NK-92 treated with Interleukin-12 subunit alpha and Interleukin-12 subunit beta, amount 100 ng/mL, for 24 hours (cell line): Measurements from ENCODE around the gene RASA4B.

Experiments
- DNase-seq: peaks from one replicate; lab custom pipeline; 2025; lab: John Stamatoyannopoulos, UW

The RASA4B gene

DNA sequence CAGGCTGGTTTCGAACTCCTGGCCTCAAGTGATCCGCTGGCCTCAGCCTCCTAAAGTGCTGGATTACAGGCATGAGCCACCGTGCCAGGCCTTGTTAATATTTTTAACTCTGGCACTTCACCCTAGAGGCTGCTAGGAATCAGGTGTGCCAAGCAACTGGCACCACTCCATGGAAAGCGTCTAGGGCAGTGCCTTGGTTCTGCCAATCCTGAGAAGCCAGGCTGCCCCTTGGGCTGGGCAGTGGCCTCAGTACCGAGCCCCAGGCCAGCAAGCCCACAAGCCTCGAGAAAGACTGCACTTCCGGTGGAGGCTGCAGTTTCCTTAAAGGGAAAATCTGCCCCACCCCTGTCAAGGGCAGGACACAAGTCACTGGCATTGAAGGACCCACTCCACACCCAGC is 64.3 kb downstream of the RASA4B start:
- no peak for DNase-seq

DNA sequence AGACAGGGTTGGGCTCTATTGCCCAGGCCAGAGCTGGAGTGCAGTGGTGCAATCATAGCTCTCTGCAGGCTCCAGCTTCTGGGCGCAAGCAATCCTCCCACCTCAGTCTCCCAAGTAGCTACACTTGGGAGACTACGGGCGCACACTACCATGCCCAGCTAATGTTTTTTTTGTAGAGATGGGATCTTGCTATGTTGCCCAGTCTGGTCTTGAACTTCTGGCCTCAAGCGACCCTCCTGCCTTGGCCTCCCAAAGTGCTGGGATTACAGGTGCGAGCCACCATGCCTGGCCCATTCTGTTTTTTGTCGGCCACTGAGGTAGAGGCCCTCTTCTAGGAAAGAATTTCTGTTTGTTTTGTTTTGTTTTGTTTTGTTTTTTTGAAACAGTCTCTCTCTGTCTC is 65.1 kb downstream of the RASA4B start:
- no peak for DNase-seq

DNA sequence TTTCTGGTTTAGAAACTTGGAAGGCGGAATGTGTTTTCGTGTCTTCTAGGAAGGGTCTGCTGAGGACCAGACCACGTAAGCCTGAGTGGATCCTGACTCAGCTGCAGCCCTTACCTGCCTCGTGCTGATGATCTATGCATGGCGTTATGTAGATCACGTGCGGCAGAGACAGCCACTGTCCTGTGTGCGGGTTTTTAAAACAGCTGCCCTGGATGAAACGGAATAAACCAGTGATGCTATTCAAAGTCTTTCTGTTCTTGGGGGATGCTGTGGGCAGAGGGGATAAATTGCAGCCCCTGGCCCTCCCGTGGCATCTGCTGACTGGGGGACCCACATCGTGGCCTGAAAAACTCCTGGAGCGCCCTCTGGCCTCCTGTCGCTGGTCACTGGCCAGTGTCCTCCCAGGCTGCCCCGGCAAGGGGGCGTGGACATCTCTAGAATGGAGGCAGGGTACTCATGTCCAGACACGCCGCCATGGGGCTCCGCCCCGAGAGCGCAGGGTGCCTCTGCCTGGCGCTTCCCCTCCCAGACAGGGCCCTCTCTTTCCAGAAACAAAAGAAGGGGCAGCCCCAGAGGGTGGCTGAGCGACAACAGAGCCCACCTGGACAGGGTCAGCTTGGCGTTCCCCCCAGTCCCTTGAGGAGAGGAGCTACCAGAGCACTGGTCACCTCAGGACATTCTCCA is 66.1 kb downstream of the RASA4B start:
- no peak for DNase-seq

DNA sequence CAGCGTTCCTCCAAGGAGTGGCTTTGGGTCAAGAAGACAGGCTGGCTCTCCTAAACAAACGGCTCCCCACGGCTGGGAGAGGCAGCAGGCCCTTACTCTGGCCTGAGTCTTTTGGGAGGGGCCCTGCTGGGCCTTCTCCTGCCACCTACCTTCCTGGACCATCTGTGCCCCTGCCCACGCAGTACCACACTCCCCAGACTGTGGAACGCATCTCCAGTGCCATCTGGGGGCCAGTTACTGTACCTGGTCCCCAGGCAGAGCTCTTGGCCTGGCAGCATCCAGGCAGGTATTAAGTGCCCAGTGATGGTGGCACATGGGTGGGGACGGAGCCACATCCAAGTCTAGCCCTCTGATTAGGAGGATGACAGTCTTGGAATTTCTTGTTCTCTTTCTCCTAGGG is 67.3 kb downstream of the RASA4B start:
- no peak for DNase-seq

DNA sequence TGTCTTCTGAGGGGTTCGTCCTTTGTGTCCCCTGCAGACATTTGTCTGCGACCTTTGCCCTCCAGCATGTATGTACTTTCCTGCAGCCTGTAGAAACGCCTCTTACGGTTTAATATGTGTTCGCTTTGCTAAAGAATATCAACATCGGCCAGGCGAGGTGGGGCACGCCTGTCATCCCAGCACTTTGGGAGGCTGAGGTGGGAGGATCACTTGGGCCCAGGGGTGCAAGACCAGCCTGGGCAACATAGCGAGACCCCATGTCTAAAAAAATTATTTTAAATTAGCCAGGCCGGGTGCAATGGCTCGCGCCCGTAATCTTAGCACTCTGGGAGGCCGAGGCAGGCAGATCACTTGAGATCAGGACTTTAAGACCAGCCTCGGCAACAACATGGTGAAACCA is 68.4 kb downstream of the RASA4B start:
- no peak for DNase-seq

DNA sequence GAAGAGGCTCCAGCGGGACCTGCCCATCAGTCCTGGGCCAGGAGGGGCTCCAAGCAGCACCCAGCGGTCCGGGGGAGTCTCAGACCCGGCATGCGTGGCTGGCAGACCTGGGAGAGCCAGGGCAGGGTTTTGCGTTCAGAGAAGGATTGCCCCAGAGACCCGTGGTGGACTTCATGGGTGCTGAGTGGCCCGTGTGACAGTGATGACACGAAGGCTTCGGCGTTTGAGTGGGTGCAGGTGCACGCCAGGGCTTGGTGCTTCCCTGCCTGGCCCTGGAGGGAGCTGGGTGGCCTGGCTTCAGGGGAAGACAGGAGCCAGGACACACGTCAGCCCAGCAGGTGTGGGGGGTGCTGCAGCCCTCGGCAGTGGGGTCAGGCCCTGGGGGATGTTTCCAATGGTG is 70.3 kb downstream of the RASA4B start:
- DNase-seq = no peak

DNA sequence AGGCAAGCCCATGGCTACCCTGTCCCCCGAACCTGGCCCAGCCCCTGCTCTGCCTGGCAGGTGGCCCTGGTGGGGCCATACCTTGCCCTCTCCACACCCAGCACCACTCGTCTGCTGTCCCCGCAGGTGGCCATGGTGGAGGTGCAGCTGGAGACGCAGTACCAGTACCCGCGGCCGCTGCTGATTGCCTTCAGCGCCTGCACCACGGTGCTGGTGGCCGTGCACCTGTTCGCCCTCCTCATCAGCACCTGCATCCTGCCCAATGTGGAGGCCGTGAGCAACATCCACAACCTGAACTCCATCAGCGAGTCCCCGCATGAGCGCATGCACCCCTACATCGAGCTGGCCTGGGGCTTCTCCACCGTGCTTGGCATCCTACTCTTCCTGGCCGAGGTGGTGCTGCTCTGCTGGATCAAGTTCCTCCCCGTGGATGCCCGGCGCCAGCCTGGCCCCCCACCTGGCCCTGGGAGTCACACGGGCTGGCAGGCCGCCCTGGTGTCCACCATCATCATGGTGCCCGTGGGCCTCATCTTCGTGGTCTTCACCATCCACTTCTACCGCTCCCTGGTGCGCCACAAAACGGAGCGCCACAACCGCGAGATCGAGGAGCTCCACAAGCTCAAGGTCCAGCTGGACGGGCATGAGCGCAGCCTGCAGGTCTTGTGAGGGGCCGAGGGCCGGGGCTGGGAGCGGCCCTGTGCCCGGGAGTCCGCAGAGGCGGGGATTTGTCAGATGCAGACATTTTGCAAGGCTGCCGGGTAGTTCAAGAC is 71.0 kb downstream of the RASA4B start:
- DNase-seq = no peak

DNA sequence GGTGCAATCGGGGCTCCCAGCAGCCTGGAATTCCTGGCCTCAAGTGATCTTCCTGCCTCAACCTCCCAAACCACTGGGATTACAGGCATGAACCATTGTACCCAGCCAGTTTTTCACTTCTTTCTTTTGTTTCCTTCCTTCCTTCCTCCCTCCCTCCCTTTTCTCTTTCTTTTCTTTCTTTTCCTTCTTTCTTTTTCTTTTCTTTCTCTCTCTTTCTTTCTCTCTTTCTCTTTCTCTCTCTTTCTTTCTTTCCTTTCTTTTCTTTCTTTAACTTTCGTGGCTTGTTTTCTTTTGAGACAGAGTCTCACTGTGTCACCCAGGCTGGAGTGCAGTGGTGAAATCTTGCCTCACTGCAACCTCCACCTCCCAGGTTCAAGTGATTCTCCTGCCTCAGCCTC is 71.9 kb downstream of the RASA4B start:
- DNase-seq = no peak

DNA sequence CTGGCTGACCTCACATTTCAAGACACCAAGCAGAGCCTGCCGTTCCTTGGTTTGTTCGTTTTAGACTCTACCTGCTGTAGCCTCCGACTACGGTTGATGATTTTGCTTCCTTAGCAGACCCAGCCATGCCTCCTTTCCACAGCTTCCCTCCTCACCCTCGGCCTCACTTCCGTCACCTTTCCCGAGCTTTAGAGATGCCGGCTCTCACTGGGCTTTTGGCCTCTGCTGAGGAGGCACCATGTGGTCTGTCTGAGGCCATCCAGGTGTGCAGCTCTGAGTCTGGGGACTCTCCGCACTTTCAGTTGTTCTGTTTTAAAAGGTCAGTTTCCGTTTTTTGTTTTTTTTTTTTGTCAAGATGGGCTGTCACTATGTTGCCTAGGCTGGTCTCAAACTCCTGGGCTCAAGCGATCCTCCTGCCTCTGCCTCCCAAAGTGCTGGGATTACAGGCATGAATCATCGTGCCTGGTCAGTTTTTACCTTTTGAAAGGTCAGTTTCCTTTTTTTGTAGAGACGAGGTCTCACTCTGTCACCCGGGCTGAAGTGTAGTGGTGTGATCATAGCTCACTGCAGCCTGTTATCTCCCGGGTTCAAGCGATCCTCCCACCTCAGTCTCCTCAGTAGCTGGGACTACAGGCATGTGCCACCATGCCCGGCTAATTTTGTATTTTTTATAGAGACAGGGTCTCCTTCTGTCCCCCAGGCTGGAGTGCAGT is 72.5 kb downstream of the RASA4B start:
- DNase-seq = no peak

DNA sequence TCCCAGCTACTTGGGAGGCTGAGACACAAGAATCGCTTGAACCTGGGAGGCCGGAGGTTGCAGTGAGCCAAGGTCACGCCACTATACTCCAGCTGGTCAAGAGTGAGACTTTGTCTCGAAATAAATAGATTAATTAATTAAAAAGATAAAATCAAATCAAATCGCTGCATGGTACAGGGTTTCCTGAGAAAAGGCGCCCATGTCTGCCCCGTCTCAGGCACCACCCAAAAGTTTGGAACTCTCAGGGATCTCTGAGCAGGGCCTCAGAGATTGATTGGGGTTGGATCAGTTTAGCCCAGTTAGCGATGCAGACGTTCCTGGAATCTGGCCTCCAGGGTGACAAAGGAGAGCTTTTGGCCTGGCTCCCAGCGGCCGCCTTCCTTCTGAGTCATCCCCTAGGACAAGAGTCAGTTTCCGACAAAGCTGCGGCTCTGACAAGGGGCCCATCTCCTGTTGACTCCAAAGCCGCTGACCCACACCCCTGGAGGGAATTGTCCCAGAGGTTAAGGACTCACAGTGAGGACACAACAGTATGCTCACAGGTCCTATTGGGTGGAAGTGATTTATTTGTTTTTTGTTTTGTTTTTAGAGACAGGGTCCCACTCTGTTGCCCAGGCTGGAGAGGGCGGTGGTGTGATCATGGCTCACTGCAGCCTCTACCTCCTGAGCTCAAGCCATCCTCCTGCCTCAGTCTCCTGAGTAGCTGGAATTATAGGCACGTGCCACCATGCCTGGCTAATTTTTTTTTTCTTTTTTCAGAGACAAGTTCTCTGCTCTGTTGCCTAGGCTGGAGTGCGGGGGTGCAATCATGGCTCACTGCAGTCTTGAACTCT is 77.4 kb downstream of the RASA4B start:
- DNase-seq = no peak

DNA sequence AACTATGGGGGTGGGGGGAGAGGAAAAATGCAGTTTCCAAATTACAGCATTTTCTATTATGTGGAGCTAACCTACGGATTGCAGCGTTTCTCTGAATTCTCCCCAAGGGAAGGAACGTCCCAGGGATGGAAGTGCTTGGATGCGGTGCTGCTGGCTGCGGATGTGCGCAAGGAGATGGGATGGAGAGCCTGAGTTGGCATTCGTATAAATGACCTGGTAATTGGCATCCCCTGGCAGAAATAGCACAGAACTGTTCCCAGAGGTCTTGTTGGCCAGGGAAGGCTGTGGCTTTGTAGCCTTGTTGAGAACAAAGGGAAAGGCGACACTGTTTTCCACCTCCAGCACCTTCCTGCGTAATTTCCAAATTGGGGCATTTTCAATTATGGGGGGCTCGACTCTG is 81.5 kb downstream of the RASA4B start:
- DNase-seq = no peak

DNA sequence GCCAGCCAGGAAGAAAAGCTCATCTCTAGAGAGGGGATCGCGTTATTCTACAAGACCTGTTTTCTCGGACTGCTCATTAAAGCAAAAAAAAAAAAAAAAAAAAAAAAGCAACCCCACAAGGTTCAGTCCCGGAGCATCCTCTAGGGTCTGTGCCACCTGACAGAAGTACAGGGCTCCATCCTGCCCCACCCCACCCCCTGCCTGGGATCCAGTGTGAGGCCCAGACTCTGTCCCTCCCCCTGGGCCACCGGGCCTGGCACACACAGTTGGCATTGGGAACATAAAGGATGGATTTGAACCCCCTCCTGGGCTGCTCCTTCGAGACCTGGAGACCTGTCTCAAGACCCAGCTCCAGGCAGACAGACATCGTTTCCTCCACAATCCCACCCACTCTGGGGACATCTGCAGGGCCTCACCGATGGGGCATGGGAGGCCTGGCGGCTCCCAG is 83.5 kb downstream of the RASA4B start:
- no peak for DNase-seq

DNA sequence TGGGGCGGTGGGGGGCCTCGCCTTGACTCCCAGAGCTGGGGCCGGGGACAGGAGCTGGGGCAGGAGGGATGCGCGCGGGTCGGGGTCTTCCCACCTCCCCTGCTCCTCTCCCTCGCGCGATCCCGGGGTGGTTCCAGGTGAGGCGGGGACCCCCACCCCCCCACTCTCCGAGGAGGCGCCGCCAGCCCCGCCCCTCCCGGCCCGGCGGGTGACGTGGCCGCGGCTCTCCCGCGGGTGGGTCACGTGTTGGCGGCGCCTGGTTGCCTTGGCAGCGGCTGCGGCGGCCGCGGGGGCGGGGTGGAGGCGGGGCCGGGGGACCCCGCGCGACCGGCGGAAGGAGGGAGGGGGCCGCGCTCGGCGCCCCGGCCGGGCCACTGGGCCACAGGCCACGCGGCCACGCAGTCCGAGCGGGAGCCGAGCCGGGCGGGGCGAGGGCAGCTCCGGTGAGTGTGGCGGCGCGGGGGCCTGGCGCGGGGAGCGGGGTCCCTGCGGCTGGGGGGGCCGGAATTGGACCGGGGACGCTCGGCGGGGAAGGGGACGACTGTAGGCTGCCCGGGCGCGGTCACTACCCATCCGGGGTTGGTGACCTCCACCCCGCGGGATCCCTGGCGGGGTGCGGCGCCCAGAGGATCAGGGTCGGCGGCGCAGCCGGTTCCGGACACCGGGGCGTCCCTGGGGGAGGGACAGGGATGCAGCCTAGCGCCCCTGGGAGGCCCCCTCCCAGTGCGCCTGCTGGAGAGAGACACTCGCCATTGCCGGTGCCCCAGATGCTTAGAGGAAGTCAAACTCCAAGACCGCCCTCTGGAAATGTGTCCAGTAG is 84.1 kb downstream of the RASA4B start, which contains the start of gene ORAI2:
Gene ORAI2, plus strand, starts transcription at position 357 of the 820 bp plus-strand sequence. CDS start 5,382 bp downstream, outside the sequence.
- peak; percentile 78 for DNase-seq
